Central memory CD8-positive, alpha-beta T cell (primary cell): ENCODE measurements around the gene SOX13.

Experiments used
- ATAC-seq: fragments of 150-1000 bp; cut with Tn5 transposase; replicated peaks from 2 replicates; pipeline ENCODE4 v1.10.0; 2022; ENCODE audit warnings: mild to moderate bottlenecking, moderate FRiP score, moderate number of reproducible peaks; ENCODE audit not compliant: poor library complexity, severe bottlenecking; ENCODE audit errors: extremely low read depth
- DNase-seq, 2 donors: peaks; one replicate each; pipeline ENCODE4 v3.0.0; 2021; ENCODE audit warnings: low spot score in 2 of 2
- H3K27ac Mint-ChIP-seq: one replicate; pipeline ENCODE4 v1.8.0; 2022; ENCODE audit warnings: low read depth, mild to moderate bottlenecking, moderate library complexity, mixed read lengths
- H3K27me3 Mint-ChIP-seq: one replicate; pipeline ENCODE4 v1.8.0; 2022; ENCODE audit warnings: mixed read lengths
- H3K36me3 Mint-ChIP-seq: one replicate; pipeline ENCODE4 v1.8.0; 2022; ENCODE audit warnings: mild to moderate bottlenecking, moderate library complexity, mixed read lengths; ENCODE audit not compliant: insufficient read depth
- H3K4me1 Mint-ChIP-seq: one replicate; pipeline ENCODE4 v1.8.0; 2022; ENCODE audit warnings: mixed read lengths
- H3K4me3 Mint-ChIP-seq: one replicate; pipeline ENCODE4 v1.8.0; 2022; ENCODE audit warnings: mild to moderate bottlenecking, moderate library complexity, mixed read lengths
- H3K9me3 Mint-ChIP-seq: one replicate; pipeline ENCODE4 v1.8.0; 2022; ENCODE audit warnings: mixed read lengths

Gene SOX13

DNA sequence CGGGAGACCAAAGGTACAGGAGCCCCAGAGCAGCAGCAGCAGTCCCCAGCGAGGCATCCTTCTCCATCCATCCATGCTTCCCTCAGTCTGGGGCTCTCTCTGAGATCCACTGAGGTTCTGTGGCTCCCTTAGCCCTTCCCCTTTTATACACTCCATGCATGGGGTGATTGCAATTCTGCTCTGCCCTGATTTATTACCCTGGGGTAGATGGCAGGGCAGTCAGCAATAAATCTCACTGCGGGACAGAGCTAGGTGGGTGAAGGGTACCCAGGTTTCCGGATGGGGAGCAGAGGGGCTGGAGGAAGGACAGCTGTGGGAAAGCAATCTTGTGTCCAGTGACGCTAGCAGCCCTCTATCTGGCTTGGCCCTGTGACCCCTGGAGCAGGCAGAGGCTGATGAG, 93.3 kb downstream of the SOX13 start, which contains the start of gene REN:
TSS of gene REN (minus strand) at position 119 of the 400 bp plus-strand sequence. CDS start at position 75, 44 bp downstream.
- DNase-seq = no peak
- Mint-ChIP-seq H3K27ac (no peak within 1 kb of the TSS), H3K4me1 (no peaks in the 10 kb centered on the region), H3K4me3 (no peak within 1 kb of the TSS), H3K9me3 (peaks cover 10% of the 10 kb centered on the region), H3K27me3 (peaks cover 33% of the 10 kb centered on the region), H3K36me3 (no peaks in the 10 kb centered on the region)
- ATAC-seq = no peak

DNA sequence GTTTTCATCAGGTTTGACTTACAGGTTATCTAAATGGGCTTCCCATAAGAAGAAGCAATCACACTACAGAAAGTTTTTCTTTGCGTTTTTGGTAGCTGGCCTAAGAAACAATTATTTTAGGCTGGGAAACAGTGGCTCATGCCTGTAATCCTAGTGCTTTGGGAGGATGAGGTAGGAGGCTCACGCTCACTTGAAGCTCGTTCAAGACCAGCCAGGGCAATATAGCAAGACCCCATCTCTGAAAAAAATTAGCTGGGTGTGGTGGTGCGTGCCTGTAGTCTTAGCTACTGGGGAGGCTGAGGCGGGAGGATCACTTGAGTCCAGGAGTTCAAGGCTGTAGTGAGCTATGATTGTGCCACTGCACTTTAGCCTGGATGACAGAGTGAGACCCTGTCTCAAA, 94.8 kb downstream of the SOX13 start:
- Mint-ChIP-seq H3K36me3 (no peaks in the 10 kb centered on the region), H3K9me3 (peaks cover 10% of the 10 kb centered on the region), H3K27me3 (peaks cover 31% of the 10 kb centered on the region), H3K4me1 (no peaks in the 10 kb centered on the region), H3K4me3 (no peak overlapping the region), H3K27ac (no peak overlapping the region)
- ATAC-seq (no peak), DNase-seq (no peak)

DNA sequence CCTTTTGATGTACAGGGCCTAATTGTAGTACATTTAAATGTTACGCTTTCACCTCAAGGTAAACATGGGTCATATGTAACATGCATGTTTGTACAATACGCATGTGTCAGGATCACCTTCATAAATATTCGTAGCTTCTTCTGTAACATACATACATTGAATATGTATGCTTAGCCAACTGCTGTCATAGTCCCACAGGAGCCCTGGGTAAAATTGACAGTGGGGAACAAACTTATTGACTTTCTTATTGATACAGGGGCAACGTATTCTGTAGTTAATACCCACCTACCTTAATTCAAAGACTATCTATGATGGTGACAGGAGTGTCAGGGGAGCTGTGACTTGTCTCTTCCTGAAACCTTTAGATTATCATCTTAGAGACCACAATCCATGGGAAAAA, 96.9 kb downstream of the SOX13 start:
- Mint-ChIP-seq H3K36me3 (no peaks in the 10 kb centered on the region), H3K4me1 (no peaks in the 10 kb centered on the region), H3K27ac (no peak overlapping the region), H3K27me3 (peaks cover 18% of the 10 kb centered on the region), H3K9me3 (peaks cover 16% of the 10 kb centered on the region), H3K4me3 (no peak overlapping the region)
- no peak for DNase-seq
- ATAC-seq = no peak

DNA sequence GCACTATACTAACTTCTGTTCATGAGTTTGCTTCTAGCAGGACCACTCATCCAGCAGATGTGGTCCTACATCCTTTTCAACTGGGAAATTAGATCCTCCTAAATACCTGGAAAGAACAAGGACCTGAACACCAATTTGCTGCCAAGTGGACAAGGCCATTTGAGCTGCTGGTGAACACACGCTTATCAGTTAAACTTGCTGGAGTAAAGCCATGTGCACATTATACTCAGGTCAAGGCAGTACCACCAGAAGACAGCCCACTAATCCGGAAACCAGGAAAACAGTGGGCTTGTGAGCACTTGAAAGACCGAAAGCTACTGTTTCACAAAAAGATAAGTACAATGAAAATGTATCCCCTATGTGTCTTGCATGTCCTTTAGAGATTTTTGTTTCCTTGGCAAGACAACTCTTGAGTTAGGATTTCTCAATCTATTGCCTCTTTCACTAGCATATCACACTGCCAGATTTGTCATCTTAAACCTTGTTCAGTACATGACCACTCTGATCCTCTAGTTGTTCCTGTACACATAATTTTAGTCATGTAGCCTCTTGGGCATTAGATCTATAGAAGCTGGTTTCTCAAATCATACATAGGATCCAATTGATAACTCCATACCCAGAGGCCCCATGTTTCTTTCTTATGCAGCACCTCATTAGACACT, 97.7 kb downstream of the SOX13 start:
- H3K36me3 Mint-ChIP-seq = no peaks in the 10 kb centered on the region
- no peak overlapping the region for H3K4me3 Mint-ChIP-seq
- H3K4me1 Mint-ChIP-seq = no peaks in the 10 kb centered on the region
- peaks cover 16% of the 10 kb centered on the region for H3K9me3 Mint-ChIP-seq
- no peak for DNase-seq
- no peak overlapping the region for H3K27ac Mint-ChIP-seq
- H3K27me3 Mint-ChIP-seq = peaks cover 10% of the 10 kb centered on the region
- ATAC-seq = no peak

DNA sequence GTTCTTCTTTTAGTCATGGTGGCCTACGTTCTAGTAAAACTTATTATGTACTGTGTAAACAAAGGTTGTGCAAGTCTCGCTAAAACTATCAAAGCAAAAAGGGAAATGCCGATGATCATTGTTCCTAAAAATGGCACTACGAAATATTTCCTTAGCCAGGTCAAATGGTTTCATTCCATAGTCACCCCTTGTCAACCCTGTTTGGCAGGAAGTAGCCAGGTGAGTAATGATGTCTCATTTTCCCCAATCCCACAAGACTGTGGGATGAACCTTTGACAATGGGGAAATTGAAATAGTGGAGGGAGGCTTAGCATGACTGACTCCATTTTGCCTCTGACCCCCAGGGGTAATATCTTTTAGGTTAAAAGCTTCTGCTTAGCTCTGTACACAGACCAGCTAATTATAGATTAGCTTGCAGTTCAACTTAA, 98.8 kb downstream of the SOX13 start:
- Mint-ChIP-seq H3K4me3 (no peak overlapping the region), H3K9me3 (peaks cover 16% of the 10 kb centered on the region), H3K4me1 (no peaks in the 10 kb centered on the region), H3K27ac (no peak overlapping the region), H3K36me3 (no peaks in the 10 kb centered on the region), H3K27me3 (no peaks in the 10 kb centered on the region)
- DNase-seq = no peak
- ATAC-seq = no peak

DNA sequence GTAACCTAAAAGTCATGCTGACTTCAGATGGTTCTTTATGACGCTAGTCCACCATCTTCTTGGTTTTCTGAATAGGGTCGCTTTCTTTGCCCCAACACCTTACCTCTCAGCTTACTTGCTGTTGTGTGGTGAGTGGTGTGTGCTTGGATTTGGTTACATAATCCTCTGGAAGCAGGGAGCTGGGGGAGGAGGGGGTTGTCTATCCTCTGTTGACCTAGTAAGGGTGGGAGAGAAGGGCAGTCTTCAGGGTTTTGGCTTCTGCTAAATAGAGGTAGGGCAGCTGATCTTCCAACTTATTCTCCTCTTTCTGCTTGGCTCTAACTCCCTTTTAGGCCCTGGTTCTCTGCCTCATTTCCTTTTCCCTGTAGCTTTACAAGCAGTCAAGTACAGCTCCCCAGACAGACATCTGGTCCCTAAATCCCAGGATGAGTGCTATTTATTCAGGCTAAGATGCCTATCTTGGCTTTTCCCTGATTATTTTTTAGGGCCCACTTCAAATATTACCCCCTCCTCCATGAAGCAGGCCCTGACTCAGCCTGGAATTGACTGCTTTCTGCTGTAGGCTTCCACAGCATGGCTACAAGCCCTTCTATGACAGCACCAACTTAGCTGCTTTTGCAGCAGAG, 99.6 kb downstream of the SOX13 start:
- Mint-ChIP-seq H3K9me3 (peaks cover 12% of the 10 kb centered on the region), H3K4me3 (no peak overlapping the region), H3K4me1 (no peaks in the 10 kb centered on the region)

DNA sequence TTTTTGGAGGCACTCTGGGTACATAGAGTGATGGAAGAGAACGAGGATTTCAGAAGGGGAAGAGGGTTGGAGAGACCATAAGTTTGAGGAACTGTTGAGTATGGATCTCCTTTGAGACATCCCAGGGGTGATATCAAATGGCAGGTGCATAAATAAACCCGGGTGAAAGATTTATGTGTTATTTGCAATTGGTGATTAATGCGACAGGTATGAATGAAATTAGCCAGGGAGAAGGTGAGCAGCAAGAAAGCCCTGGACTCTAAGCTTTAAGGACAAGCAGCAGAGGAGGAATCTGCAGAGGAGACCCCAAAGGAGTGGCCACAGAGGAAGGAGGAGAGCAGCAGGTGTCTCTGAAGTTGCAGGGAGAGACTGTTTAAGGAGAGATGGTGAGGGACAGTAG, 102.0 kb downstream of the SOX13 start:
- no peaks in the 10 kb centered on the region for H3K27me3 Mint-ChIP-seq
- ATAC-seq (no peak), DNase-seq (no peak)
- peaks cover 11% of the 10 kb centered on the region for H3K9me3 Mint-ChIP-seq
- H3K36me3 Mint-ChIP-seq = no peaks in the 10 kb centered on the region
- H3K4me3 Mint-ChIP-seq = no peak overlapping the region
- H3K27ac Mint-ChIP-seq = no peak overlapping the region
- H3K4me1 Mint-ChIP-seq = no peaks in the 10 kb centered on the region

More for the DNA sequence above, 99.6 kb downstream of the SOX13 start:
- Mint-ChIP-seq H3K27me3 (no peaks in the 10 kb centered on the region), H3K27ac (no peak overlapping the region), H3K36me3 (no peaks in the 10 kb centered on the region)
- ATAC-seq (no peak), DNase-seq (no peak)

DNA sequence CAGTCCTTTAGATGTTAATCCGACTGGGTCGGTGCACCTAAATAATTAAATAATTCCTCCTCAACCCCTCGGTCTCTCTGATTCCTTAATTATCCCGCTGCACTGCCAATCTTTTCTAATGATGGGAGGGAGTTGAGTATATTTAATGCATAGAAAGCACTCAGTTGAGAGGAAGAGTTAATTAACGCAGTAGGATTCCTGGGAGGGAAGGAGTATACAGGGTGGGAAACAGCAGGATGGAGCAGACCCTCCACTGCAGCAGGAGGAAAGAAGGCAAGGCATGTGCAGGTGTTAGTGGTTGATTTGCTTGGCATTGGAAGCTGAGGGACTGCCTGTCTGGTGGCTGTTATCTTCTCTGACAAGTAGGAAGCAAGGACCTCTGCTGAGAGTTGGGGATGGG, 103.1 kb downstream of the SOX13 start:
- H3K4me1 Mint-ChIP-seq = no peaks in the 10 kb centered on the region
- no peaks in the 10 kb centered on the region for H3K27me3 Mint-ChIP-seq
- ATAC-seq = no peak
- peaks cover 6% of the 10 kb centered on the region for H3K9me3 Mint-ChIP-seq
- no peak overlapping the region for H3K27ac Mint-ChIP-seq
- DNase-seq = no peak
- no peak overlapping the region for H3K4me3 Mint-ChIP-seq
- H3K36me3 Mint-ChIP-seq = no peaks in the 10 kb centered on the region

DNA sequence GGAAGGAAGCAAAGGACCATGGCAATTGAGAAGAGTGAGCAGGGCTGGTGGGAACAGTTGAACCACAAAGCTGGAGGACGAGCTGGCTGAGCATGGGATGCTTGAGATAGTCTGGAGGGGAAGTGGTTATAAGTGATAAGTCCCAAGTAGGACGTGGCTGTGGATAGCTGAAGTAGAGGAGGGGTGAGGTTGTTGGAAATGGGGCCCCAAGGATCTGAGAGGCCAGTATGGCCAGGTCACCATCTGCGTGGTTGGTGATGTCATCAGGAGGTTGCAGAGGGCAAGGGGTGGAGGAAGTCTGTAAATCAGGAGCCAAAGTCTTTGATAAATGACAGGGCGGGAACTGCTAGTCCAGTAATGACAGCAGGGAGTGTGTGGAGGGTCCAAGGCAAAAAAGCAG, 104.2 kb downstream of the SOX13 start:
- Mint-ChIP-seq H3K4me1 (no peaks in the 10 kb centered on the region), H3K27me3 (no peaks in the 10 kb centered on the region), H3K36me3 (no peaks in the 10 kb centered on the region), H3K27ac (no peak overlapping the region), H3K9me3 (peaks cover 6% of the 10 kb centered on the region), H3K4me3 (no peak overlapping the region)
- DNase-seq (no peak), ATAC-seq (no peak)
